ENCODE results near the gene BAIAP3.
A peak's percentile ranks its signal among the peaks of the same experiment; 100 is the strongest.

Gene BAIAP3

DNA sequence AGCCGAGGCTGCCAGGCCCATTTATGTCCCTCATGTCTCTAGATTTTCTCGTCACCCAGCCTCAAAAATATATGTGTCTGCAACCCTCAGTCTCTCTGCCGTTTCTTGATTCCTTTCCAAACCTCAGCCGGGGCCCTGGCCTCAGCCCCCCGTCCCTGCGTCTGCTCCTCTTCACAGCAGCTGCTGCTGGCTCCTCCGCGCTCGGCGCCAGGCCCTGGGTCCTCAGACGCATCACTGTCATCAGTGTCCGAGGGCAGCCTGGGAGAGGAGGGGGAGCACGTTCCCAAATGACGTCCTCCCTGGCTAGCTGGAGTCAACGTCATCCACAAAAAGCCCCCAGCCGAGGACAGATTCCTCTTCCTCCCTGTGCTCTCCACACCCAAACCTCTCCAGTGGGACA lies 15.9 kb downstream of the BAIAP3 start:
- no peak for DNase-seq

DNA sequence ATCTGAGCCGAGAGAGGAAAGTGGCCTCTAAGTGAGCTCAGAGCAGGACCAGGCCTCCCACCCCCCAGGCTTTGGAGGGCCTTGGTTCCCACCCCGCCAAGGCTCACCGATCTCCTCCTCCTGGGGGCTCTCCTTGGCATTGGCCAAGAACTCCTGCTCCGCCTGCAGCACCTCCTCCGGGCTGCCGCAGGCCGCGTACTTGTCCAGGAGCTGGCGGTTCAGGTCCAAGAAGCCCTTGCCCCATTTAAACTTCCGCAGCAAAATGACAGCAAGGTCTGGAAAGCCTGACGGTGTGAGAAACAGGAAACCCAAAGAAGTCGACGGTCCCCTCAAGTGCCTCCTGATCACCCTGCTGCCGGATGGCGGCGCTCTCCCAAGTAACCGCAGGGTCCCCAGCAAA lies 16.5 kb downstream of the BAIAP3 start:
- DNase-seq: no peak

DNA sequence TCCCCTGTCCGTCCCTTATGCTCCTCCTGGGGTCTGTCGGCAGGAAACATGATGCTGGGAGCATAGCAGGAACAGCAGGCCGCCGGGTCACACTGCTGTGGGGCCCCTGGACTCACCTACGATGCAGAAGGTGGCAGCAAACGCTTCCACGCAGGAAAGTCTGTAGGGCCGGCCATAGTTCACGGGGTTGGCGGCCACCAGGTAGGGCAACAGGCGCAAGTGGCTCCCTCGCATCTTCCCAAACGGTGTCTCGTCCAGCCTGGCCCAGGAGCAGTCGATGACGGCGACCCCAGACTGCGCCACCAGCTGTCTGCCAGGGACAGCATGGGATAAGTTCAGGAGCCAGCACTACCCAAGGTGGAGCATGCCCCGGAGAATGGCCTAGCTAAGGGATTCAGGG lies 17.2 kb downstream of the BAIAP3 start:
- DNase-seq: no peak

GRCh38 chr16:1351215-1351581 lies 17.8 kb downstream of the BAIAP3 start:
- no peak for DNase-seq

- peak; percentile 35 for DNase-seq
Observed at GRCh38 chr16:1351582-1352362, 18.3 kb downstream of the BAIAP3 start, which contains the start of the genes GNPTG and TSR3. Gene GNPTG (plus strand): TSS chr16:1351931. CDS start chr16:1351966, 35 bp downstream. Gene TSR3 (minus strand): TSS chr16:1351878. CDS start chr16:1351804, 74 bp downstream.

DNA sequence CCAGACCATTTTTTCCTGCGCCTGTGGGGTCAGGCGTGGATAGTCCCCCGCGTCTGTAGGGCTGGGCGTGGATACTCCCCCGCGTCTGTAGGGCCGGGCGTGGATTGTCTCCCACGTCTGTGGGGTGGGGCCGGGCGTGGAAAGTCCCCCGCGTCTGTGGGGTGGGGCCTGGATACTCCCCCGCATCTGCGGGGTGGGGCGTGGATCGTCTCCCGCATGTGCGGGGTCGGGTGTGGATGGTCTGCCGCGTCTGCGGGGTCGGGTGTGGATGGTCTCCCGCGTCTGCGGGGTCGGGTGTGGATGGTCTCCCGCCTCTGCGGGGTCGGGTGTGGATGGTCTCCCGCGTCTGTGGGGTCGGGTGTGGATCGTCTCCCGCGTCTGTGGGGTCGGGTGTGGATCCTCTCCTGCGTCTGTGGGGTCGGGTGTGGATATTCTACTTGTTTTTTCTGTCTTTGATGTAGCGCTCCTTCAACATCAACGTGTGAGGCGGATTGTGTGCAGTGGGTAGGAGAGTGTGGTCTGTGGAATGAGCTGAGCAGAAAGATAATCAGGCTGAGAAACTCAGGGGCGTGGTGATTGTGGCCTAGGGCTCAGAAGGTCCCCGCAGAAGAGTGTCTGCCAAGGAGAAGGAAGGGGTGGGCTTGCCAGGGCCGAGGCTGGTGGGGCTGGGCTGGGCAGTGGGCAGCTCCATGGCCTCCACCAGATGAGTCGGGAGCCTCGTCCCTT lies 21.5 kb downstream of the BAIAP3 start:
- DNase-seq: no peak

GRCh38 chr16:1355591-1355990 lies 22.1 kb downstream of the BAIAP3 start:
- DNase-seq: no peak

DNA sequence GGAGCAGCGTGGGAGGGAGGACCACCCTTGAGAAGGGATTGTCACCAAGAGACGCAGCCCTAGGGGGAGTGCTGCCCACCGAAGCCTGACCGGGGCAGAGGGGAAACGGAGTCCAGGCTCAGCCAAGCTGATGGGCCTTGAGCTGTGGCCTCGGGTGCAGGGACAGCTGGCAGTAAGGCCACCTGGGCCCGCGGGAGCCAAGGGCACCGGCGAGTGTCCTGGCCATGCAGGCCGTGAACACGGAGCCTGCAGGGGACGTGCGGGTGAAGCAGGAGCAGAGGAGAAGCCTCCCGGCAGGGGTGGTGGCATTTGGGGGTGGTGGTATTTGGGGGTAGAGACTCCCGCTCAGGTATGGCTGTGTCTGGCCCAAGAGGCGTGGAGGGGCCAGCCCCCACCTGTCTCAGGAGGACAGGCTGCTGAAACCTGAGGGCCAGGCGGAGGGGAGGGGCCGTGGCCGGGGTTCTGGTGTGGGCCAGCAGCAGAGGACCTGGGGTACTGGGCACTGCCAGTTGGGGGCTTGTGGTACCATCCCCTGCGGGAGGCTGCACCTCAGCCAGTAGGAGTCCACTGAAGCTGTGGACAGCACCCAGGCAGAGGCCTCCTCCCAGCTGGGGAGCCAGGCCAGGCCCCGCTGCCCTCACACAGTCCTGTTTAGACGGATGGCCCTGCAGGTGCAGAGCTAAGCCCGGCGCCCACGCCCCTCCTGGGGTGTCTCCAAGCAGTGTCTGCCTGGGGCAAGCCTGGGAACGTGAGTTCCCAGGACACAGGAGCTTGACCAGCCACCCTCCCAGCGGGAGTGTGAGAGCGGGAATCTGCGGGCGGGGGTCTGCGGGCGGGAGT lies 22.8 kb downstream of the BAIAP3 start:
- DNase-seq: no peak

DNA sequence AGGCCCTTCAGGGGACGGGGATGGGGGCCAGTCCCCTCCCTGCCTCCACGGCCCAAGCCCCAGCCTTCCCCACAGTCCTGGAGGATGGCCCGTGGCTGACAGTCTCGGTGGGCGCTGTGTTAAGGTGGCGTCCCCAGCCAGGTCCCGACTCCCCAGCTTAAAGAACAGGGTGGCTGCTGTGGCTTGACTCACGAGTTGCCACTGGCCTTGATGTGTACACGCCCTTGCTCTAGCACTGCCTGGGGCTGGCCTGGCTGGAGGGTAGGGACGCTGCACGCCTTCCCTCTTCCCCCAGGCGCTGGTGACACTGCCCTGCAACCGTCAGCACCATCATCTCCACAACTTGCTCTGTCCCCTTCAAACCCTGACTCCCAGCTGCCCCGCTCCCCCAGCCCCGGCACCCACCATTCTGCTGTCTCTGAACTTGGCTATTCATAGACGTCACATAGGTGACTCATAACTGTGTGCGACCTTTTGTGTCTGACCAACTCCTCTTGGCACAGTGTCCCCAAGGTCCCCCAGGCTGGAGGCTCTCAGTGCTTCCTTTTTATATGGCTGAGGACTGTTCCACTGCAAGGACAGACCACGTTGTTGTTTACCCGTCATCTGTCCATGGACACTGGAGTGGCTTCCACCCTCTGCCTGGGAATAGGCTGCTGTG lies 24.6 kb downstream of the BAIAP3 start:
- no peak for DNase-seq

DNA sequence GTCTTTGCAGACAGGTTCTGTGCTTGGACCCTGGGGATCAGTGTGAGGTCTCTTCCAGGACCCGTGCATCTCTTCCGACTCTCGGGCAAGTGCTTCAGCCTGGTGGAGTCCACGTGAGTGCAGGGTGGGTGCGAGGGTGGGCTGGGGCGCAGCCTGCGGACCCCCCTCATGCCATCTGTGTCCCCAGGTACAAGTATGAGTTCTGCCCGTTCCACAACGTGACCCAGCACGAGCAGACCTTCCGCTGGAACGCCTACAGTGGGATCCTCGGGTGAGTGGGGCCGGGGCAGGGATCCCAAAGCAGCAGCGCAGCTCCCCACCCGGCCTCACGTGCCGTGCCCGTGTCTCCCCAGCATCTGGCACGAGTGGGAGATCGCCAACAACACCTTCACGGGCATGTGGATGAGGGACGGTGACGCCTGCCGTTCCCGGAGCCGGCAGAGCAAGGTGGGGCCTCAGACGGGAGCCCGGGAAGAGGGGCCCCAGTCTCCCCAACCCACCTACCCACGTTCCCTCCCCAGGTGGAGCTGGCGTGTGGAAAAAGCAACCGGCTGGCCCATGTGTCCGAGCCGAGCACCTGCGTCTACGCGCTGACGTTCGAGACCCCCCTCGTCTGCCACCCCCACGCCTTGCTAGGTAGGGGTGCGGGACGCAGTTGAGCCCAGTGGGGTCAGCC lies 28.4 kb downstream of the BAIAP3 start:
- no peak for DNase-seq

DNA sequence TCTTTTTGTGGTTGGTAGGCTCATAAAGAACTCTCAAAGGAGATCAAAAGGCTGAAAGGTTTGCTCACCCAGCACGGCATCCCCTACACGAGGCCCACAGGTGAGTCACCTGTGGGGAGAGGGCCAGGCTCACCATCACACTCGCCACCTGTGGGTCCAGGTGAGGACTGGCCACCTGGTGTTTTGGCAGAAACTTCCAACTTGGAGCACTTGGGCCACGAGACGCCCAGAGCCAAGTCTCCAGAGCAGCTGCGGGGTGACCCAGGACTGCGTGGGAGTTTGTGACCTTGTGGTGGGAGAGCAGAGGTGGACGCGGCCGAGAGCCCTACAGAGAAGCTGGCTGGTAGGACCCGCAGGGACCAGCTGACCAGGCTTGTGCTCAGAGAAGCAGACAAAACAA lies 29.4 kb downstream of the BAIAP3 start:
- no peak for DNase-seq

- no peak for DNase-seq
Observed at GRCh38 chr16:1363501-1364041, 30.1 kb downstream of the BAIAP3 start.

GRCh38 chr16:1364510-1364909 lies 31.1 kb downstream of the BAIAP3 start:
- no peak for DNase-seq

DNA sequence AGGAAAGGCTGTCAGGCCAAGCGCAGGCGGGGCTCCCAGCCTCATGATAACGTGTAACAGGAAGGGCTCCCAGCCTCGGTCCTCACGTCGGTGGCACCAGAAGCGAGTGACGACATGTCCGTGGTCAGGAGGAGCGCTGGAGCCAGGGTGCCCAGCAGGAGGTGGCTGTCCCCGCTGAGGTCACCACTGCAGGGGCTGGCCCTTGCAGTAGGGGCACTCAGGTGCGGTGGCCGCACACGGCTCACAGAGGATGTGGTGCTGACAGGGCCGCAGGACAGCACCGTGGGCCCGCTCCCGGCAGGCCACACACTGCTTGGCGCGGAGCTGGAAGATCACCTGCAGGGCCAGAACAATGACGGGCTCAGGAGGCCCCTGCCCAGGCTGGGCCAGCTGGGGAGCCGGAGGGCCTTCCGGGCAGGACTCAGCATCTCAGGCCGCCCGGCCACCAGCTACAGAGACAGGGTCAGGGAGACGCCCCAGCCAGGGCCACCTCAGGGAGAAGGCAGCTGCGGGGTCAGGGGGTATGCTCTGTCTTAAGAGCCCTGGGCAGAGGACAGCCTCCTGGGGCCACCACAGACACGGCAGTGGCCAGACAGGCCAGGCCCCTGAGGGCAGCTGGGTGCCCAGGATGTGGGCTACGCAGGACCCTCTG lies 32.7 kb downstream of the BAIAP3 start:
- DNase-seq: no peak

DNA sequence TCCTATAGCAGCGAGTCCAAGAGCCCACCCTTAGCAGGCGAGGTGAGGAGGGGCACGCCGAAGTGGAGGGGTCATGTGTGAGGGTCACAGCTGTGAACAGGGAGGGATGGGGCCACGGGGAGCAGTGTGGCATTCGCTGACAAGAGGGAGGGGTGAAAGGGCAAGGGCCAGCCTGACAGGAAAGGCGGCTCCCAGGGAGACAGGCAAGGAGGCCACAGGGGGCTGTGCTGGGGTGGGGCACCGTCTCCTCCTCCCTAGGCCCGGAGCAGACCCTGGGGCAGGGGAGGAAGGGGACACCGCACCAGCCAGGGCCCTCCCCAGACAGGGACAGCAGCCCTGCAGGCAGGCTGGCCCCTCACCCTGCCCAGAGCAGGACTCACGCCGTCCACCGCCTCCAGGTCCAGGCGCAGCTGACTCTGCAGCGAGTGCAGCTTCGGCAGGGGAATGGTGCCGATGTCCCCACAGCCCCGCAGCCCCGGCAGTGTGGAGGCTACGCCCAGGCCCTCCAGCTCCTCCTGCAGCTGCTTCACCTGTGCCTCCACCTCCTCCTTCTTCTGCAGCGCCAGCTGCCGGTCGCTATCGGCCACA lies 33.4 kb downstream of the BAIAP3 start:
- no peak for DNase-seq

DNA sequence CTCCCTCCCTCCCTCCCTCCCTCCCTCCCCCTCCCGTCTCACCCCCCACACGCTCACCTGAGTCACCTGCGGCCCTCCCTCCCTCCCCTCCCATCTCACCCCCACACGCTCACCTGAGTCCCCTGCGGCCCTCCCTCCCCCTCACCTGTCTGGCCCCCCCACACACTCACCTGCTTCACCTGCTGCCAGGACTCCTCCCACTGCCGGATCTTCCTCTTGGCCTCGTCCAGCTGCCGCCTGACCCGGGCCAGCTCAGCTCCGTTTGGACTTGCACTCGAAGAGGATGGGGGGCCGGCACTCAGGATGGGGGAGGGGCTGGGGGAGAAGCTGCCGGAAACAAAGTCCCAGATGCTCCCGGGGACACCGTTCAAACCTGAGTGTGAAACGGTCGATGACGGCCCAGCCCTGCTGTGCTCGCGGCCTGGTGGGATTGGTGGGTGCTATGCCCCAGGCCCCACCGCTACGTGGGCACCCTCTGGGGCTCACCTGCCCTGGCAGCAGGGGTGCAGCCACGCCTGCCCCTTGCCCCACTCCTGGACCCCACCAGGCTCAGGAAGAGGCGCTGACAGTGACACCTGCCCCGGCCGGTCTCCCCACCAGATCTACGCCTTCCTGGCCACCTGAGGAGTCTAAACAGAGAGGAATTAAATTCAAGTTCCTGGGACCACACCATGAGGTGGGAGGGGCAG lies 34.2 kb downstream of the BAIAP3 start:
- DNase-seq: no peak

GRCh38 chr16:1371054-1371978 lies 37.9 kb downstream of the BAIAP3 start:
- DNase-seq: no peak

GRCh38 chr16:1372292-1372950 lies 39.0 kb downstream of the BAIAP3 start:
- no peak for DNase-seq
